Measurements from ENCODE around the gene SRGAP1.
"Not testable (repeated sequence)": the region's sequence is repeated elsewhere in the genome, so short reads cannot be mapped to it uniquely, and the experiment has no call there.

The SRGAP1 gene

DNA sequence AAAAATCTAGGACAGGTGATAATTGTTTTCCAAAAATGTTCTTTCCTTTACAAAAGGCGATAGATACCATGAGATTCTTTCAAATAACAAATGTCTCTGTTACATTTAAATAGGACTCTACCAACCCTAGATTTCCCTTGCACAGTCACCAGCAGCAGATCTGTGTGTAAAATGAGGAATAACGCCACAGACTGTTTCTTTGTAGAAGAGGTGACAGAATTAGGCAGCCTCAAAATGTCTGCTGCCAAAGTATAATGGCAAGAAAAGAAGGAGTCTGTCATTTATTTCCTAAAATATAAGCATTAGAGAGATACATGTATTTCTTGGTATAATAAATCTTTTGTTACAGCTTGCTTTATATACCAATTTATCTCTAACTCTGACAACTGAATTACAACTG, 8.5 kb upstream of the SRGAP1 start:
- H3K4me3 ChIP-seq = no peak overlapping the region
- H3K27ac ChIP-seq = no peak overlapping the region

DNA sequence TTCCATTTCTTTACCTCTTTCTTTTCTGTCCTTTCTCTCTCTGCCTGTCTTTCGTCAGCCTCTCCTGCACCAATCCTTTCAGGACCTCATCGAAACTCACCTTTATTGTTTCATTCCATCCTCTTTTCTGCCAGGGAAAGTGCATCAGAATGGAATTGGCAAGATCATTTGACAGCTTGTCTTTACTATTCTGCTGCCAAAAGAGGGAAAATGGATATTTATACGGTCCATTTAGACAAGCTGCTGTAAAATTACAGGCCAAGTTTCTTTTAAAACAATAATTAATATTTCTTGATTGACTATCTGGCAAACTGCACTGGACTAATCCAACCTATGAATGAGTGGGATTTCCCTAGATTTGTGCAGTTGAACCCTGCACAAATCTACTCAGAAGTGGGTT, 7.6 kb upstream of the SRGAP1 start:
- H3K27ac ChIP-seq = no peak overlapping the region

DNA sequence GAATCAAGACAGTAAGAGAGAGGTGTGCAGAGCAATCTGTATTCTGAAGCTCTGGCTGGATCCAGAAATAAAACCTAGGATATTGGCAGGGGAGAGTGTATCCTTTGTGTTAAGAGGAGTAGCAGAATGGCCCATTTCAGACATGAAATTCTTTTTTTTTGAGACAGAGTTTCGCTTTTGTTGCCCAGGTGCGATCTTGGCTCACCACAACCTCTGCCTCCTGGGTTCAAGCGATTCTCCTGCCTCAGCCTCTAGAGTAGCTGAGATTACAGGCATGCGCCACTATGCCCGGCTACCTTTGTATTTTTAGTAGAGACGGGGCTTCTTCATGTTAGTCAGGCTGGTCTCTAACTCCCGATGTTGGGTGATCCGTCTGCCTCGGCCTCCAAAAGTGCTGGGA, 6.1 kb upstream of the SRGAP1 start:
- no peak overlapping the region for H3K4me3 ChIP-seq
- no peak overlapping the region for H3K27ac ChIP-seq

More for the DNA sequence above, 7.6 kb upstream of the SRGAP1 start:
- H3K4me3 ChIP-seq = no peak overlapping the region

DNA sequence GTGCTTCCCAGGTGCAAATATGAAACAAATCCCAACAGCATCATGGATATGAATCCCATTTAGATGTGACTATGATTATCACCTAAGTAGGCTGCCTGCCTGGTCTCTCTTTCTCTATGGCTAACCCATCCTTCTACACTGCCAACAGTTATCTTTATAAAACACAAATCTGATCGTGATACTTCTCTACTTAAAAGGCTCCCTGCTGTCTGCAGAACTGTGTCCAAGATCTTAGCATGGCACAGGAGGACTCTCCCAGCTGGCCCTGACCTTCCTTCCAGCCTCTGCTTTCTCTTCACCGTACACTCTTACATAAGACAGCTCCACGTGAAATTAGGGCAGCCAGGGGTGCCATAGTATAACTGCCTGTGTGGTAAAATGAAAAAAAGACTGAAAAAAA, 3.5 kb upstream of the SRGAP1 start:
- no peak overlapping the region for H3K4me3 ChIP-seq

DNA sequence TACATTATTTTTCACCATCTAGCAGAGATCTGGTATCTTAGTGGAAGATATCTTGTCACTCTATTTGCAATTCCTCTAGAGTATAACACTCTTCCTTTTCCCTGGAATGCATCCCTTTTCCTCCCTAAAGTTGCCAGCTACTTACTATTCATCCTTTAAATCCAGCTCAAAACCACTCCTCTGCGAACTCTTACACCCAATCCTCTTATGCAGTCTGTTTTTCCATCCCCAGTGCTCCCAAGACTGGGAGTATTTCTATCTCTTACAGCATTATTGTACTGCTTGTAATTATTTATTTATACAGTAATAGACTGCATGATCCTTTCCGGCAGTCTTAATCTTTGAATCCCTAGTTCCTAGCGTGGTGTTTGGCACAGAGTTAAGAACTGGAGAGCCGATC, 2.9 kb upstream of the SRGAP1 start:
- Histone ChIP-seq H3K4me3 (no peak overlapping the region), H3K27ac (no peak overlapping the region)

More for the DNA sequence above, 3.5 kb upstream of the SRGAP1 start:
- H3K27ac ChIP-seq = no peak overlapping the region

DNA sequence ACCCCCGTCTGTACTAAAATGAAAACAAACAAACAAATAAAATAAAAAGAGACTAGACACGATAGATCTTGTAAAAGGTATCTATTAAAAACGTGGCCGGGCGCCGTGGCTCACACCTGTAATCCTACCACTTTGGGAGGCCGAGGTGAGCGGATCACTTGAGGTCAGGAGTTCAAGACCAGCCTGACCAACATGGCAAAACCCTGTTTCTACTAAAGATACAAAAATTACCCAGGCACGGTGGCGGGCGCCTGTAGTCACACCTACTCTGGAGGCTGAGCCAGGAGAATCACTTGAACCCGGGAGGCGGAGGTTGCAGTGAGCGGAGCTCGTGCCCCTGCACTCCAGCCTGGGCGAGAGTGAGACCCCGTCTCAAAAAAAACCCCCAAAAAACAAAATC, 1.8 kb upstream of the SRGAP1 start:
- Histone ChIP-seq H3K27ac (peak overlapping the region in 4 of 21 experiments; percentile 83 to 96 (median 92)), H3K4me3 (peak overlapping the region in 1 of 7 experiments; percentile 96)

DNA sequence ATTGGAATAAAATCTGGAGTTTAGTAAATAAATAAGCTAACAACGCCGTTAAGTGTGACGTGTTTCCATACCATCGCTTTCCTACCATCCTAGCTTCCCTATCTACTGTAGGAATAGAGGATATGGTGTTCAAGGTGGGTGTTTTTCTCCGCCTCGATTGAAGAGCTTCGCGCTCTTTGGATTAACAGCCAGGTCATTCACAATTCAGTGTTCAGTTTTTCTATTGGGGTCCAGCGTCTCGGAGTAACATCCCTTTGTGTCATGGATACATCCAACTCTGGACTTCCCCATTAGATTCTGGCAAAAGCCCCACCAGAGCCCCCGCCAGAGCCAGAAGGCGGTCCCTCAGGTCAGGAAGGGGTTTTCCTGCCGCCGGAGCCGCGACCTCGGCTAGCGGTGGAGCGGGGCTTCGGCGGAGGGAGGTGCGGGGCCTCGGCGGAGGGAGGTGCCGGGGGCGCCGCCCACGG, 1.2 kb upstream of the SRGAP1 start:
- Histone ChIP-seq H3K4me3 (peak overlapping the region; percentile 54 to 96 (median 81)), H3K27ac (peak overlapping the region in 19 of 21 experiments; percentile 5 to 98 (median 90))

DNA sequence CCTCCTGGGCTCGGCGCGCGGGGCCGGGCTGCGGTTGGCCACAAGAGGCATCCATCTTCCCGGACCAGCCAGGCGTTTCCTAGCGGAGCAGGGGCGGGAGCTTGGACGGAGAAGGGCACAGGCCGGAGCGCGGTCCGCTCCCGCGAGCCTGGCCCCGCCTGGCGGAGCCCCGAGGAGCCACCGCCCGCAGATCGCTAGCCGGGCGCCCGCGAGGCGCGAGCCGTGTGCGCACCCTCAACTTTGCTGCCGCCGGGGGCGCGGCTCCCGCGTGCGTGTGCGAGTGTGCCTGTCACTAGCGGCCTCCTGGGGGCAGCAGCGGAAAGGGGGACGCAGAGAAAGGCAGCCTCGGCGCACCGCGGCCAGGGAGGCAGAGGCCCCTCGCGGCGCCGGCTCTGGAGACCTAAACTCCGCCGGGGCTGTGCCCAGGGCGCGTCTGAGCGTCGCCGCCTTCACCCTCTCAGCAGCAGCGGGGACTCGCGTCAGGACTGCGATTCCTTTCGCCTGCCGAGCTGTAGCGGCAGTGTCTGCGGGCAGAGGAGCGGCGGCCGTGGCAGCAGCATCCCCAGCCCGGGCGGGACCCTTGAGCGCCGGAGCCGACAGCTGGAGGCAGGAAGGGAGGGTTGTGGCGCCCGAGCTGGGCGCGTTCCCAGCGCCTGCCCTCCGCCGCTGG, 644 bp upstream of the SRGAP1 start:
- peak overlapping the region; percentile 77 to 98 (median 87) for H3K27ac ChIP-seq
- peak overlapping the region; percentile 54 to 96 (median 81) for H3K4me3 ChIP-seq

DNA sequence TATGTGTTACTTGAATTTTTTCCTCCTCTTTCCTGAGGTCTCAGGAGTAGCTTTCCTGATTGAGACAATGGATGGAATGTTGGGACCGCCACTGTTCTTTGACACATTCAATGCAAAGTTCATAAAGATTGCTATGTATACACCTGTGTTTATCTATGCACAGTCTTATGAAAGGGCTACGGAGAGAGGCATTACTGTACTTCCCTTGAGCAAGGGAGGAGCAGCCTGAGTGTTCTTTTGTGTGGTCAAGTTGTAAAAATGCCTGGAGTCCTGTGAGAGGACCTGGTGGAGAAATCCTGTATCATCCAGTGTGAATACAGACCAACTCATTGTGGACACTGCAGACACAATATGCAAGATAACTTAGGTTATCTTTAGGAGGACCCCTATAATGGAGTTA, 1.2 kb downstream of the SRGAP1 start:
- peak overlapping the region in 2 of 21 experiments; percentile 93 to 96 for H3K27ac ChIP-seq
- H3K4me3 ChIP-seq = peak overlapping the region in 6 of 7 experiments; percentile 54 to 96 (median 82)

DNA sequence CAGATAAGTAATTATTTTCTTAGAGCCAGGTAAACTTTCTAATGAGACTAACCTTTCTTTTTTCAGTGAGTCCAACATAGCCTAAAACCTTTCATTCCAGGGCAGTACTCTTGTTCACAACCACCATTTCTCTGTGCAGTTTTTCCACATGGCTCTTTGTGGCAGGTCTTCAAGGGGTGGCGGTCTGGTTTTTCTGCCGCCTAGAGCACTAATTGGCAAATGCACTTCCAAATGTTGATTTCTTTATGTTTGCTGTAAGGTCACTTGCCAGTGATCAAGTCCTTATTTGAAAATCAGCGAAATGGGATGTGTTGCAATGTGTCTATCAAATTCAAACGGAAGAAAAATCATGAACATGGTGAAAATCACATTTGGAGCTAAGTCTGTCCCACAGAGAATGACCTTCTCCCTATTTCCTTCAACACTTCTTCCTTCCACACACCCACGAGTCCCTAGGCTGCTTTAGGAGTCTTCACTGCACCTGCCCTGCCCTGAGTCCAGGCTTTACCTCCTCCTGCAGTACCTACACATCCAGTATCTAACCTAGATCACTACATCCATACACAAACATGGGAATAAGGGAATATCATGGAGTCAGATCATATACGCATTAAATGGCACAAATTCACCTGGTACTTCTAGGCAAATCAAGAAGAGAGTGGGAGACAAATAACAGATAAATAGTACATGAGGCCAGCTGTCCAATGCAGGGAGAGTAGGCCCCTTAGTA, 1.9 kb downstream of the SRGAP1 start:
- H3K4me3 ChIP-seq = peak overlapping the region in 1 of 7 experiments; percentile 86
- H3K27ac ChIP-seq = peak overlapping the region in 1 of 21 experiments; percentile 1

DNA sequence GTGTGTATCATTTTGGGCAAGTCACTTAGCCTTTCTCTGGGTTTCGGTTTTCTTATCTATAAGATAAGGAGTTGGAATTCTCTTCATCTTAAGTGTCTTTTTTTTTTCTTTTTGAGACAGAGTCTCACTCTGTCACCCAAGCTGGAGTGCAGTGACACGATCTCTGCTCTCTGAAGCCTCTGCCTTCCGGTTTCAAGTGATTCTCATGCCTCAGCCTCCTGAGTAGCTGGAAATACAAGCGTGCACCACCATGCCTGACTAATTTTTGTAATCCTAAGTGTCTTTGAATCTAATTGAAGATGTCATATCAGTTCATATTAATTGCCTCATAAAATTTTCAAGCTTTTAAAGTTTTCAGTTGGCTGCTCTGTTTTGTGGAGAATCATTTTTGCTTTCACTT, 4.0 kb downstream of the SRGAP1 start:
- H3K27ac ChIP-seq = peak overlapping the region in 1 of 21 experiments; percentile 15
- H3K4me3 ChIP-seq = no peak overlapping the region

DNA sequence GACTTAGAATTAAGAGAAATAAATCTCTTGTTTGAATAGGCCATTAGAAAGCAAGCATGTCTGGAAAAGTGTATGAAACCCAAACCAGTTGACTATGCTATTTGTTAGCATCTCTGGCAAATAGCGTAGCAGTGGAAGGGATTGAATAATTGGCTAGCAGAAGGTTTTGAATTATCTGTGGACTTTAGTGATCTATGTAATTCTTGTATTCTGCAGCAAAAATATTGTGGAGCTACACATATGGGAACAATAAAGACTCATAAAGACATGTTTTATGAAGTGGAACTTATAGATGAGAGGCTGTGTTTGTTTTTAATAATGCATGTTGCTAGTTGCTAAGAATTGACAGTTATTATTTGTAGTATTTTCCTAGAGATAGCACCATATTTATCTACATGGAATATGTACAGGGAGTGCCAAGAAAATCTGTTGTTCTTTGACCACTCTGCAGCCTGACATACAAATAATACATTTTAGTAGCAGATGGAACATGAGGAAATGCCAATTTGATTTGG, 4.7 kb downstream of the SRGAP1 start:
- Histone ChIP-seq H3K4me3 (no peak overlapping the region), H3K27ac (no peak overlapping the region)

DNA sequence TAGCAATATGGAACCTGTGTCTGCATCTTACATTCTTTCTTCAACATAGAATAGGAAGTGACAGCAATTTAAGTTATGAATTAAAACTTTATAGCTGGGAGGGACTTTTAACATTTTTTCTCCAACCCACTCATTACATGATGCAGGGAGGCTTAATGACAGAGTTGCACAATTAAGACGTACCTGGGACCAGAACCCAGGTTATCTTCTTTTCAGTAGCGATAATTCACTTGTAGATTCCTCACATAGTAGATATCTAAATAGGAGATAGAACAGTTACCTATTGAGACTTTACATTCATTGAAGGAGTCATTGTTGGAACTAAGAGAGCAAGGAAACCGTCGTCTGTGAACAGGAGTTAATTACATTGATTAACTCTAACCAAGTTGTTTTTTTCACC, 5.1 kb downstream of the SRGAP1 start:
- Histone ChIP-seq H3K4me3 (no peak overlapping the region), H3K27ac (no peak overlapping the region)

DNA sequence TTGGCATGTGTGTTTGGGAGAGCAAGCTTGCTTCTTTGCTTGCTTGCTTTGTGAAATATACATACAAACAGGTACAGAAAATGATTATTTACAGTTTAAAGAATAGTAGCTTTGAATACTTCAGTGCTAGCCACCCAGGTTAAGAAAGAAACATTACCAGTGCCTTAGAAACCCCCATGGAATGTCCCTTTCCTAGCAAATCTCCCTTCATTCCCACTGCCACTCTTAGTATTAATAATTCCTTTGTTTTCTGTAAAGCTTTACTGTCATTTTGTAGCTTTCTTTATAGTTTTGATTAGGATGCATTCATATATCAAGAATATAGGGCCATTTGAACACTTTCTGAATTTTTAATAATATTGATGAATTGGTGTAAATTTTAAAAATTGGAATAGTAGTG, 9.5 kb downstream of the SRGAP1 start:
- no peak overlapping the region for H3K27ac ChIP-seq
- H3K4me3 ChIP-seq = no peak overlapping the region

DNA sequence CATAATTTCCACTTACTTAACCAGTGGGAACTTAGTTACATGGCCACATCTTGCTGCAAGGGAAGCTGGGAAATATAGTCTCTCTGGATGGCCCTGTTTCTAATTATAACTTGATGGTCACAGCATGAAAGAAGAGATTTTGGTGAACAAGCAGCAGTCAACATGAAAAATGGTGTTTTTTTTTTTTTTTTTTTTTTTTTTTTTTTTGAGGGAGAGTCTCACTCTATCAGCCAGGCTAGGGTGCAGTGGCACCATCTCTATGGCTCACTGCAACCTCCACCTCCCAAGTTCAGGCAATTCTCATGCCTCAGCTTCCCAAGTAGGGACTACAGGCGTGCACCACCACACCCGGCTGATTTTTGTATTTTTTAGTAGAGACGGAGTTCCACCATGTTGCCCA, 10.8 kb downstream of the SRGAP1 start:
- Histone ChIP-seq H3K4me3 (no peak overlapping the region), H3K27ac (no peak overlapping the region)

DNA sequence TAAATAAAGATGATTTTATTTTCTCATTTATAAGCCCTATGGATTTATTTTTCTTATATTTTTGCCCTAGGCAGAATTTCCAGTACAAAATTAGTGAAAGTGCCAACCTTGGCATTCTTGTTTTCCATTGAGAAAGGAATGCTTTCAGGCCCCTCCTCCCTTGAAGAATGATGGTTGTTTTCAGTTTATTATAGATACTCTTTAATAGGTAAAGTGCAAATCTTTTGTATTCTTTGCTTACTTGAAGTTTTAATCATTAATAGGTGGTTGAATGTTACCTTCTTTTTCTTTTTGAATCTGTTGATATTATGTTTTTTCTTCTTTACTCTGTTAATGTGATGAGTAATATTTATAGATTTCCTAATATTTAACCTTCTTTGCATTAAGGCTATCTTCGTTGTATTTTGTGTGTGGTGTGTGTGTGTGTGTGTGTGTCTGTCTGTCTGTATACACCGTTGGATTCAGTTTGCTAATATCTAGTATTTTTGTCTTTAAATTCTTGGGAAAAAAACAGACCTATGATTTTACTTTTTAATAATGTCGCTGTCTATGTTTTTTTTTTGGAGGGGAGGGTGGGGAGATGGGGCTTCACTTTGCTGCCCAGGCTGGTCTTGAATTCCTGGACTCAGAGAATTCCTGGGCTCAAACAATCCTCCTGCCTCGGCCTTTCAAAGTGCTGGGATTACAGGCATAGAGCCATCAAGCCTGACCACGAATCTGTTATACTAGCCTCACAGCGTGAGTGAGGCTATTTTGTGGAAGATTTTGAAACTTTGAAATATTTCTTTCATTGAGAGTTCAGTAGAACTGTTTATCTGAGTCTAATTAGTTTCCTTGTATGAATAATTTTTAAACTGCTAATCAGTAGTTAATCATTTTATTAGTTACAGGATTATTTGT, 13.5 kb downstream of the SRGAP1 start:
- Histone ChIP-seq H3K4me3 (no peak overlapping the region), H3K27ac (no peak overlapping the region)

DNA sequence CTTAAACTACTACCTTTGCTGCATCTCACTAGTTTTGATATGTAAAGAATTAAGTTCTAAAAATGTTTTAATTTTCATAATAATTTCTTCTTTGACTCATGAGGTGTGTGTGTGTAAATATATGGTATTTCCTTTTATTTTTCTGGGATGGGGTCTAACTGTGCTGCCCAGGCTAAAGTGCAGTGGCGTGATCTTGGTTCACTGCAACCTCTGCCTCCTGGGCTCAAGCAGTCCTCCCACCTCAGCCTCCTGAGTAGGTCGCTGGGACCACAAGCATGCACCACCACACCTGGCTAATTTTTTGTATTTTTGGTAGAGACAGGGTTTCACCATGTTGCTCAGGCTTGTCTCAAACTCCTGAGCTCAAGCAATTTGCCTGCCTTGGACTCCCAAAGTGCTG, 15.4 kb downstream of the SRGAP1 start:
- not testable (repeated sequence) for H3K4me3 ChIP-seq, H3K27ac ChIP-seq

DNA sequence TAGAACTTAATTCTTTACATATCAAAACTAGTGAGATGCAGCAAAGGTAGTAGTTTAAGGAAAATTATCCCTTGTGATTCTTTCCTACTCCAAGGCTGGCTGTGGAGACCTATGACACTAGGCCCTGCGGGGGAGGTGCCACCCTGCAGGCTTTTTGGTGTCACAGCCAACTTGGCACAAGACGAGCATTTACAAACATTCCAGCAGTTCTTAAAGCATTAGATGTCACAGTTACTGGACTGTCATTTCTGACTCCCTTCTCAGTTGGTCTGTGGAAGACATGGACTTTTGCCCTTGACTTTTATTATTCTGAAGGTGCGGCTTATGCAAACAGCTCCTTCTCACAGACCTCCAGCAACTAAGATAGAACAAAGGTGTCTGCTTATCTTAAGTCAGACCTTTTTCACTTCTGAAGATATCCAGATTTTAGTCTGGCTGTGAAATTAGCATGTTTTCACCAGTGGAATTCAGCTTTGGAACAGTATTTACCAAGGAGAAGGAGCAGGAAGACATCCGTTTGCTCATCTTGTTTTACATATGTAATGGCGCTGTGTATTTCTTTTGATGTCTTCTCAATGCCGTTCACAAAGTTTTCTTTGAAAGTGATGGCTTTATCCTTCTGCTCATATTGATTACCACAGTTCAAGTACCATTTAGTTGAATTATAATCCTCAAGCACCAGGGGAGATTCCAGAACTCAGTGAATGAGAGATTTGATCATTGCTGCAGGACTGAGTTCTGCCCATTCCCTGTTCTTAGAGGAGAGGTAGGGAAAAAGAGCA, 17.9 kb downstream of the SRGAP1 start:
- no peak overlapping the region for H3K4me3 ChIP-seq
- no peak overlapping the region for H3K27ac ChIP-seq

DNA sequence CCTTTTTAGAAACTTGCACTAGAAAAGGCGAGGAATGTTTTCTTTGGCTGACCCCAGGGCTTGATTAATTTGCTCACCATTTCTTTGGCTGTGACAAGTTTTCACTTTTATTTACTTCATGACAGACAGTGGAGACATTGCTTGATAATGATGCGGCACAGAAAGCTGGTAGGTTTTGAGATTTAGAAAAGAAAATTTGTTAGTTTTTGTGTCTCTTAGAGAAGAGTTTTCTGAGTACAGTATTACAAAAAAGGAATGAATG, 18.4 kb downstream of the SRGAP1 start:
- H3K4me3 ChIP-seq = no peak overlapping the region
- H3K27ac ChIP-seq = no peak overlapping the region
